ENCODE results near the gene FHIP1B. TPM values are rescaled to one million over a fixed set of nuclear protein-coding genes. Genes with fewer than 3 reads are reported as not detected.
"Not testable (repeated sequence)": the region's sequence is repeated elsewhere in the genome, so short reads cannot be mapped to it uniquely, and the experiment has no call there.

FHIP1B gene
- 7.6 and 20.3 TPM in 2 replicates for total RNA-seq

GRCh38 chr11:6234387-6235107 lies at the start of gene FHIP1B:
TSS of gene FHIP1B (minus strand) at chr11:6234636. CDS start at chr11:6224516, 10,120 bp downstream.
- peak; percentile 99 for DNase-seq (ENCODE audit: low read depth)

GRCh38 chr11:6283453-6284023 lies 49.1 kb upstream of the FHIP1B start:
- DNase-seq (ENCODE audit: low read depth) = no peak

- DNase-seq (ENCODE audit: low read depth) = not testable (repeated sequence)
Measured at GRCh38 chr11:6280809-6281208, 46.4 kb upstream of the FHIP1B start.

GRCh38 chr11:6273188-6273587 lies 38.8 kb upstream of the FHIP1B start:
- DNase-seq (ENCODE audit: low read depth) = no peak

- DNase-seq (ENCODE audit: low read depth) = no peak
Measured at GRCh38 chr11:6271598-6271997, 37.2 kb upstream of the FHIP1B start.

GRCh38 chr11:6270584-6271246 lies 36.3 kb upstream of the FHIP1B start:
- no peak for DNase-seq (ENCODE audit: low read depth)

GRCh38 chr11:6269994-6270393 lies 35.6 kb upstream of the FHIP1B start:
- DNase-seq (ENCODE audit: low read depth) = no peak

- peak; percentile 36 for DNase-seq (ENCODE audit: low read depth)
Measured at GRCh38 chr11:6268820-6269219, 34.4 kb upstream of the FHIP1B start.

- DNase-seq (ENCODE audit: low read depth) = no peak
Measured at GRCh38 chr11:6263662-6264061, 29.2 kb upstream of the FHIP1B start.

- no peak for DNase-seq (ENCODE audit: low read depth)
Measured at GRCh38 chr11:6260207-6260726, 25.8 kb upstream of the FHIP1B start.

GRCh38 chr11:6258571-6259081 lies 24.2 kb upstream of the FHIP1B start:
- no peak for DNase-seq (ENCODE audit: low read depth)

GRCh38 chr11:6258141-6258540 lies 23.7 kb upstream of the FHIP1B start:
- no peak for DNase-seq (ENCODE audit: low read depth)

GRCh38 chr11:6253197-6253596 lies 18.8 kb upstream of the FHIP1B start:
- DNase-seq (ENCODE audit: low read depth) = no peak

GRCh38 chr11:6251990-6252473 lies 17.6 kb upstream of the FHIP1B start:
- DNase-seq (ENCODE audit: low read depth) = no peak

- DNase-seq (ENCODE audit: low read depth) = peak; percentile 64
Measured at GRCh38 chr11:6251120-6251733, 16.8 kb upstream of the FHIP1B start.

GRCh38 chr11:6249770-6250555 lies 15.5 kb upstream of the FHIP1B start:
- DNase-seq (ENCODE audit: low read depth) = peak; percentile 64

- not testable (repeated sequence) for DNase-seq (ENCODE audit: low read depth)
Measured at GRCh38 chr11:6248897-6249296, 14.5 kb upstream of the FHIP1B start.

GRCh38 chr11:6248248-6248647 lies 13.8 kb upstream of the FHIP1B start:
- no peak for DNase-seq (ENCODE audit: low read depth)

- no peak for DNase-seq (ENCODE audit: low read depth)
Measured at GRCh38 chr11:6245536-6245935, 11.1 kb upstream of the FHIP1B start.

- no peak for DNase-seq (ENCODE audit: low read depth)
Measured at GRCh38 chr11:6241316-6241715, 6.9 kb upstream of the FHIP1B start.

- DNase-seq (ENCODE audit: low read depth) = no peak
Measured at GRCh38 chr11:6240781-6241180, 6.3 kb upstream of the FHIP1B start.

Data from renal cortical epithelial cell (primary cell).